HG02852 (cell line): Measurements from ENCODE around the gene GRAMD1A.
"Not testable (repeated sequence)": the region's sequence is repeated elsewhere in the genome, so short reads cannot be mapped to it uniquely, and the experiment has no call there.

ENCODE experiments used
- ATAC-seq: cut with Tn5 transposase; IDR thresholded peaks from one replicate; pipeline ENCODE4 v1.9.1; 2021; ENCODE audit warnings: mild to moderate bottlenecking, moderate library complexity; ENCODE audit not compliant: unreplicated experiment

GRAMD1A gene

DNA sequence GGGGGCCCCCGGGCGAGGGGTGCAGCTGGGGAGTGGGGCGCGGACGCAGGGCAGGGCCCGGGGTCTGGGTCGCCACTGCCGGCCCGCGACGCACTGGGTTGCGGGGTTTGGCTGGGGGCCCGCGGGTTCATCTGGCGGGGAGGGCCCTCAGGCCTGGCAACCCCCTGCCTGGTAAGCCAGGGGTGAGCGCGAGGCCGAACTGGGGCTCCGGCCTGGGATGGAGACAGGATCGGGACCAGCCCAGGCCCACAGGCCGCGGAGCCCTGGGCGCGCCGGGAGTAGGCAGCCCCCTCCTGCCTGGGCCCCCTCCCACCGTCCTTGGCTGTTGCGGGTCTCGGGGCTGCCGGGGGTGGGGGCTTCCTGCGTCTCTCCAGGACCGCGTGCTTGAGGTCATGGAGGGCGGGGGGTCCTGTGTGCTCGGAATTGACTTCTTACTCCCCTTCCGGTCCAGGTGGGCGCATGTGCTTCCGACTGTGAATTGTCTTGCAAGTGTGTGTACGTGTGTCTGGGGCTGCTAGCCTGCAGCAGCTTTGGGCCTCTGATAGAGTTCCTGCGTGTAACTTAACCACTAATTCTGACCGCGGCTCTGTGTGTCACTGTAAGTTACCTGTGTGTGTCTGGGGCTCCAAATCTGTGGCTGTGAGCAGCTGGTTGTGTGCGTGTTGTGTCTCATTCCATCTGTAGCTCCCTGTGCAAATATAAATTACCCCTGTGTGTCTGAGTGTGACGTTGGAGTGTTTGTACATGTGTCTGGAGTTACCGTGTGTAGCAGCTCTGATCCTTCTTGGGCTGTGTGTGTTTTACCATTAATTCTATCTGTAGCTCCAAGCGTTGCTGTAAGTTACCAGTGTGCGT is 751 bp downstream of the GRAMD1A start:
- ATAC-seq, result peak; percentile 13

DNA sequence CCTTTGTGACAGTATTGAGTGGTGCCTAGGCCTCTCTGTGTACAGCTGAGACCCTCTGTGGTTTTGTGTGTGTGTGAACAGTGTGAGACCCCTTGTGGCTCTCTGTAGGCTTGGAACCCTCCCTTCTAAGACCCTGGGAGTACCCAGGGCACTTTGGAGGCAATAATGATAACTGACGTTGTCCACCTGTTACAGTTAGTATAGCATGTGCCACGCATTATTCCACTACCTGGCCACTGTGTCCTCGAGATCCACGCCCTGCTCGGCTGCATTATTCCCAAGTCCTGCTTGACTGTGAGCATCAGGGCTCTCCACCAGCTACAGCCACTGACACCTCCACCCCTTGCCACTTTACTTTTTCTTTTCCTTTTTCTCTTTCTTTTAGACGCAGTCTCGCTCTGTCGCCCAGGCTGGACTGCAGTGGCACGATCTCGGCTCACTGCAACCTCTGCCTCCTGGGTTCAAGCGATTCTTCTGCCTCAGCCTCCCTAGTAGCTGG is 2.0 kb downstream of the GRAMD1A start:
- no peak for ATAC-seq

DNA sequence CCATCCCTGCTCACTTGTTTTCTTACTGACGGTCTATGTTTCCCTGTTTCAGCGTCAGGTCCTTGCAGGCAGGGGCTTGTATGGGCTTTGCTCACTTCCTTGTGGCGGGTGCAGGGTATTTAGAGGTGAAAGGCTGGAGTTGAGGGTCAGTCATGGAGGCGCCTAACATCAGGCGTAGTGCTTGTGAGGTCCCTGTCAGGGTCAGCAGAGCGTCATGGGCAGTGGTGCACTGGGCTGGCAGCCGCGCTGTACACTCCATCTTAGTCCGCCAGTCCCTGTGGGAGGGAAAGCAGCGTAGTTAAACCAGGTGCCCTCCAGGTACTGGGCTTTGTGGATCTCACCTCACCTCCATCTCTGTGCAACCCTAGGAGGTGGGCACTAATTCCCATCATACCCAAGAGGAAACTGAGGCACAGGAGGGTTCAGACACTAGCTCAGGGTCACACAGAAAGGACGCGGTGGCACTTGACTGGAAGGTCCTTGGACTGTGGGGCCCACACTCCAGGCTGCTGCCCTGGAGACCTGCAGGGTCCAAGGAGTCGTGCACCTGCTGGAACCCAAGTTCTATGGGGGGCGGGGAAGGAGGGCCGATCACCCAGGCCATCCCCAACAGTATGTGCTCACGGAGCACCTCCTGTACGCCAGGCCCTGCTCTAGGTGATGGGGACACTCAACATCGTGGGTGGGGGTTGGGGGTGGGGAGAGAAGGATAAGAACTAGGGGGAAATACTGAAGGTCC is 4.6 kb downstream of the GRAMD1A start:
- ATAC-seq, result no peak

DNA sequence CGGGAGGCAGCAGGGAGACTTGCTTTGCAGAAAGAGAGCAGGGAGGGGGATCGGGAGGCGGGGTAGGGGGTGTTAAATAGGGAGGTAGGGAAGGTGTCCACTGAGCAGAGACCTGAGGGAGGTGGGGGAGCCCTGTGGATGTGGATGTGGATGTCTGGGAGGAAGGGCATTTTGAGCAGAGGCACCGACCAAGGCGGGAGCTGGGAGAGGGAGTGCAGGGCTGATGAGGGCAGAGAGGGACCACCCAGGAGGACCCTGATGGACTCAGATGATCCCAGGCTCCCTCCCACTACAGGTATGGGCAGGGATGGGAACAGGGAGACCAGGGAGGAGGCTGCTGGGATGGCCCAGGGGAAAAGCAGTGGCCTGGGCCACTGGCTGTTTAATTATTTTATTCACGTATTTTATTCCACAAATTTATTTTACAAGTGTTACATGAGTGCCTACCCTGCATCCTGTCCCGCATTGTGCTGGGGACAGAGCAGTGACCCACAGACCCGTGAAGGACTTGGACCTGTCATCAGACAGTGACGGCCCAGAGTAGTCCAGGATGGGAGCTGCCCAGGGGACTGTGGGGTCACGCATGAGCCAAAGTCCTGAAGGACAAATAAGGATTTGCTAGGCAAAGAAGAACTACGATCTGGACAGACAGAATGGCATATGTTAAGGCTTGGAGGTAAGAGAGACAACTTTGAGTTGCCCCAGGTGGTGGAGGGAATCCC is 5.3 kb downstream of the GRAMD1A start:
- ATAC-seq, result no peak

DNA sequence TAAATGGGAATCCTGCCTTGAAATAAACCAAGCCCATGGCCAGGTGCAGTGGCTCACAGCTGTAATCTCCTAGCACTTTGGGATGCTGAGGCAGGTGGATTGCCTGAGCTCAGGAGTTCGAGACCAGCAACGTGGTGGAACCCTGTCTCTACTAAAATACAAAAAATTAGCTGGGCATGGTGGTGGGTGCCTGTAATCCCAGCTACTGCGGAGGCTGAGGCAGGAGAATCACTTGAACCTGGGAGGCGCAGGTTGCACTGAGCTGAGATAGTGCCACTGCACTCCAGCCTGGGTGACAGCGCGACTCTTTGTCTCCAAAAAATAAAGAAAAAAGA is 5.9 kb downstream of the GRAMD1A start:
- ATAC-seq, result not testable (repeated sequence)

DNA sequence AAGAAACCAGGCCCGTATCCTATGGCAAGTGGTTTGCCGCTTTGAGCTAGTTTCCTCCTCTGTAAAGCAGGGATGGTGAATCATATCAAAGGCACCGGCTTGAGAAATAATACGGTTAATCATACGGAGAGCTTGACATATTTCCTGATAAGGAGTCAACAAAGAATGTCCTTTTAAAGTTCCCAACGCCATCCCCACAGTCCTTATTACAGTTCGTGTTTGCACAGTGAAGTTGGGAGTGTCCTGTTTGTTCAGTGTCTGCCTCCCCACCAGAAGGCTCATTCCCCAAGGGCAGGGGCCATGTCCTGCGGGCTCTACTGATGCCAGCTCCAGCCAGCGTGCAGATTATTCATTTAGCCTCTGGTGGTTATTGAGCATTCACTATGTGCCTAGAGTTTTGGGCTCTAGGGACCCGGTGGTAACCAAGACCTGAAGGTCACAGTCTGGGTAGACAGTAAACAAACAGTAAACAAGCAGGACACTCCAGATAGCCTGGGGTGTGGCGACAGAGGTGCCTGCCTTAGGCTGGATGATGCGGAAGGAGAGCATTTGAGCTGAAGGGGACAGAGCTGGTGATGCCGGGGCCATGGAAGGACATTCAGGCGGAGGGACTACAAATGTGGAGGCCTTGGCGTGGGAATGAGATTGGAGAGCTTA is 6.3 kb downstream of the GRAMD1A start:
- ATAC-seq, result no peak

DNA sequence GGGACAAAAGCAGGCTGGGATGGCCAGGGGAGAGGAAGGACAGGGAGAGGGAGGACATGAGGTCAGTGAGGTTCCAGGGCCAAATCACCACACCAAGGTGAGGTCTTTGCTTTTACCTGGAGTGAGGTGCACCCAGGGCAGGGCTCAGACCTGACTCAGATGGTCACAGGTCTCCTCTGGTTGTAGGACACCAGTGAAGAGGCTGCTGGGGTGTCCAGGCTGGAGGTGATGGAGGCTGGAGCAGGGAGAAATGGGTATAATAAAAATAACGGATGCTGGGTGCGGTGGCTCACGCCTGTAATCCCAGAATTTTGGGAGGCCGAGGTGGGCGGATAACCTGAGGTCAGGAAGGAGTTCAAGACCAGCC is 6.9 kb downstream of the GRAMD1A start:
- no peak for ATAC-seq

DNA sequence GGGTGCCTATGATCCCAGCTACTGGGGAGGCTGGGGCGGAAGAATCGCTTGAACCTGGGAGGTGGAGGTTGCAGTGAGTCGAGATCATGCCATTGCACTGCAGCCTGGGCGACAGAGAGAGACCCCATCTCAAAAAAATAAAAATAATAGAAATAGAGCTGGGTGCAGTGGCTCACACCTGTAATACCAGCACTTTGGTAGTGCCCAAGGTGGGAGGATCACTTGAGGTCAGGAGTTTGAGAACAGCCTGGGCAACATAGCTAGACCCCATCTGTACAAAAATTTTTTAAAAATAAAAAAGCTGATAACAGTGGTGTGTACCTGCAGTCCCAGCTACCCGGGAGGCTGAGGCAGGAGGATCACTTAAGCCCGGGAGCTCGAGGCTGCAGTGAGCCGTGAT is 7.3 kb downstream of the GRAMD1A start:
- ATAC-seq, result not testable (repeated sequence)

DNA sequence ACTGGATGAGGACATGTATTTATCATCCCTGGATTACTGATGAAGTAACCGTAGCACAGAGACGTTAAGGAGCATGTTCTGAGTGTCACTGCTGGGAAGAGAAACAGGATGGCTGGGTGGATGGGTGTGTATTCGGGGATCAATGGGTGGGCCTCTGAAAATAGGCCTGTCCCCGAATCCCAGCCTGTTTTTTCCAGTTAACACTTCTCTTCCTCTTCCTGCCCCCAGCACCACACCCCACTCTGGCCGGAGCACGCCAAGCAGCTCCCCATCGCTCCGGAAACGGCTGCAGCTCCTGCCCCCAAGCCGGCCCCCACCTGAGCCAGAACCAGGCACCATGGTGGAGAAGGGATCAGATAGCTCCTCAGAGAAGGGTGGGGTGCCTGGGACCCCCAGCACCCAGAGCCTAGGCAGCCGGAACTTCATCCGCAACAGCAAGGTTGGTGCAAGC is 8.8 kb downstream of the GRAMD1A start:
- ATAC-seq, result no peak

DNA sequence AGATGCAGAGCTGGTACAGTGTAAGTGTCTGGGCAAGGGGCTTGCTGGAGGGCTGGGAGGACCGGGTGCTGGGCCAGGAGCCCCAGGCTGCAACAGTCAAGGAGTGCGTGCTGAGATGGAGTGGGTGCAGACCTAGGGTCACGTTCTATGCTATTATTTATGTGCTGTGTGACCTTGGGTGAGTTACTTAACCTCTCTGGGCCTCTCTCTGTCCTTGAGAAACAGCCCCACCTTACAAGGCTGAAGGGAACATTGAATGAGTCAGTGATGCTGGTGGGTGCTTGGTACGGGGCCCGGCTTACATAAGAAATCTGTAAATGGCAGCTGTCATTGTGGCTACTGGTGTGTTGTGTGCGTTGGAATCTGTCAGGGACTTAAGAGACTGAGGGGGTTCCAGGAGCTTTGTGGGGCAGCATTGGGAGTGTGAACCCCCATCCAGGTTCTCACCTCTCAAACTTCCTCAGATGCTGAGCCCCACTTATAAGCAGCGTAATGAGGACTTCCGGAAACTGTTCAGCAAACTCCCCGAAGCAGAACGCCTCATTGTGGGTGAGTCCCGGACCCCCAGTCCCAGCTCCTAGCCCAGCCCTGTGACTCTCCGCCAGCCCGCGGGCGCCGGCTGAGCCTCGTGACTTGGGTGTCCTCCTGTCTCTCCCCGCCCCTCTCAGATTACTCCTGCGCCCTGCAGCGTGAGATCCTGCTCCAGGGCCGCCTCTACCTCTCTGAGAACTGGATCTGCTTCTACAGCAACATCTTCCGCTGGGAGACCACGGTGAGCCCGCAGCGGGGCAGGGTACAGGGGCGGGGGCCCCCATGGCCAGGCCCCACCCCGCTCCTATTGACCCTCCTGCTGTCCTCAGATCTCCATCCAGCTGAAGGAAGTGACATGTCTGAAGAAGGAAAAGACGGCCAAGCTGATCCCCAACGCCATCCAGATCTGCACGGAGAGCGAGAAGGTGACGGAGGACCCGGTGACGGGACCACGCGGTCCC is 9.6 kb downstream of the GRAMD1A start:
- ATAC-seq, result no peak

DNA sequence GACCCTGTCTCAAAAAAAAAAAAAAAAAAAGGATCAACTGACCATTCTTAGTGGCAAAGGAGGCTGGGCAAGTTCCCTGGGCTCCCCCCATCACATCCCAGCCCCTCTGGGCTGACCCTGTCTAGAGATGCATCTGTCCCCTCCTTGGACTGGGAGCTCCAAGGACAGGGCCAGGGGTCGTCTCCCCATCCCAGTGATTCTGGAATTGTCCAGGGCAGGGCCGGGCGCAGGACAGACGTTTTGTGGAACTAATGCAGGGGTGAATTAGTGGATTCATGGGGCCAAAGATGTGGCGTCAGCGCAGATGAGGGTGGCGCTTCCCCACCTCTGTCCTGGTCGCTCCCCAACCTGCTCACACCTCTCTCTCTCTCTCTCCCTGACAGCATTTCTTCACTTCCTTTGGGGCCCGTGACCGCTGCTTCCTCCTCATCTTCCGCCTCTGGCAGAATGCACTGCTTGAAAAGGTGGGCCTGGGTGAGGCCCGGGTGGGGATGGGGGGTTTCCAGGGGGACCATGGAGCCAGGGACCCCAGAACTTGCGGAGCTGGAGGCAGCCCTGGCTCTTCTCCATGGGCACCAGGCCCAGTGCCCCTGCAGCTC is 11.1 kb downstream of the GRAMD1A start:
- ATAC-seq, result no peak

DNA sequence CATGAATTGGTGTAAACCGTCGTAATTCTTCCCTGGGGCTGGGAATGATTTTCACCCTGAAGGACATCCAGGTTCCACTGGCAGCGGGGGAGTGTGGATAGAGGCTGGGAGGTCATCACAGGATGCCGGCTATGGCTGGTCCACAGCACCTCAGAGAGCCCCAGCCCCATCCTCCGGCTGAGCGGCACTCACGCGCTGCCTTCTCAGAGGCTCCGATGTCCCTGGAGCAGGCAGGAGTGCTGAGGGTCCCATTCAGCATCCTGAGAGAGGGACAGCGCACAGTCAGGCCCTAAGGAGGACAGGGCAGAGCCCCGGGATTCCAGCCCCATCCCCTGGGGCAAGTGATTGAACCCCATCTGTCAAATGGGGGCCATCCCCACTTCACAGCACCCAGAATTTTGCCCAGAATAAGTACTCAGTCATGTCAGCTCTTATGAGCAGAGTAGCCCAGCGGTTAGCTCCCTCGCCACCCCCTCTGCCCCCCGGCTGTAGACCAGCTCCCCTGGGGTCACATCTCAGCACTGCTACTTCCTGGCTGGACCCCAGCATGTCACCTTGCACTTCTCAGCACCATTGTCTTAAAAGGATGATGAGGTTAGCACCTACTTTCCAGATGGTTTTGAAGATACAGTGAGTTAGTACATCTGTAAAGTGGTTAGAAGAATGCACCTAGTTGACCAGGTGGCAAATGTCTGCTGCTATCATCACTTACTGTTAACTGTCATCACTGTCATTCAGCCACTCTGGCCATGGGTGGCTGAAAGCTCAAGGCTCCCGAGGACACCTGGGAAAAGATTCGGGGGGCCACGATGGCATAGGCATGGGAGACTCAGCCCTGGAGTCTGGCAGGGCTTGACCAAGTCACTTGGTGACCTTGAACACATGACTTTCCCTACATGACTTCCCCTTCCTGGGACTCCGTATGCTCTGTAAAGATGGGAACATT is 11.9 kb downstream of the GRAMD1A start:
- no peak for ATAC-seq

DNA sequence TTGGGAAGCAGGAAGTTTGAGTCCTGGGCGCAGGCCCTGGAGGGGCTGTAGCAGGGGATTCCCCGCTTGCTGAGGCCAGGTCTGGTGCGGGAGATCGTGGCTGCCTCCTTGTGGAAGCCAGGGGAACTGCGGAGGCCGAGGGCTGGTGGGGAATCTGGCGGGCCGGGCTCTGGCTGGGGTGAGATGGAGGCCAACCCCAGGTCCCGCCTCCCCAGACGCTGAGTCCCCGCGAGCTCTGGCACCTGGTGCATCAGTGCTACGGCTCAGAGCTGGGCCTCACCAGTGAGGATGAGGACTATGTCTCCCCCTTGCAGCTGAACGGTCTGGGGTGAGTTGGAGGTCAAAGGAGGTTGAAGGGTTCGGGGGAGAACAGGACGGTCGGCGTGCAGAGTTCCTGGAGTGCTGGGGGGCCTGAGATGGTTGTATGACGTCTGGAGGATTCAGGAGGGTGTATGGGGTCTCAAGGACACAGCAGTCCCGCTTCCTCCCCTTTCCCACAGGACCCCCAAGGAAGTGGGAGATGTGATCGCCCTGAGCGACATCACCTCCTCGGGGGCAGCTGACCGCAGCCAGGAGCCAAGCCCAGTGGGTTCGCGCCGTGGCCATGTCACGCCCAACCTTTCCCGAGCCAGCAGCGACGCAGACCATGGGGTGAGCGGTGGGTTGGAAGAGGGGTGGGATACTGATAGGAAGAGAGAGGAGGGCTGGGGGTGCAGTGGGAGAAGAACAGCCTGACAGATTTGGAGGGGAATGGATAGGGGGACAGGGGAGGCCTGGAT is 13.1 kb downstream of the GRAMD1A start:
- no peak for ATAC-seq

DNA sequence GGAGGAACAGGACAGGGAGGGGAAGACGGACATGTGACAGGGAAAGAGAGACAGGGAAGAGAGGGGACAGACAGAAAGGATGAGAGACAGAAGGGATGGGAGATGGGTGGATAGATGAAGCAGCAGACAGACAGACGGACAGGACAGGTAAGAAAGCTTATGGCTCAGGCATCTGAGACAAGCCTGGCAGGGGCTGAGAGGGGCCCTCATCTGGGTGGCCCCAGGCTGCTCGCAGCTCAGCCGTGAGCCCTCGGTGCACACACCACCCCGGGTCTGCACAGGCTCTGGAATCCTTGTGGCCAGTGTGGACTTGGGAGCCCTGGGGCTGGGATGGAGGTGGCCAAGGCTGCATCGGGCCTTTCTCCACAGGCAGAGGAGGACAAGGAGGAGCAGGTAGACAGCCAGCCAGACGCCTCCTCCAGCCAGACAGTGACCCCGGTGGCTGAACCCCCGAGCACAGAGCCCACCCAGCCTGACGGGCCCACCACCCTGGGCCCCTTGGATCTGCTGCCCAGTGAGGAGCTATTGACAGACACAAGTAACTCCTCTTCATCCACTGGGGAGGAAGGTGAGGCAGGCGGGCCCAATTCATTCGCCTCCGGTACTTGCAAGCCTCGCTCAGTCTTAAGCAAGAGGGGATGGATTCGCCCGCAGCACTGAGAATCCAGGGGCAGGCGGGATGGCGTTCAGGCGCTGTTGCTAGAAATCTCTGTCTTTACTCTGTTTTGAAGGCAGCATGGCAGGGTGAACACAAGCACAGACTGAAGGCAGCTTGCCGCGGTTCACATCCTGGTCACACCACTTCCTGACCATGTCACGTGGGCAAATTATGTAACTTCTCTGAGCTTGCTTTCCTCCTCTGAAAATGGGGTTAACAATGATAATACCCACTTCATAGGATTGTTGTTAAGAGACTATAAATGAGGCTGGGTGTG is 14.0 kb downstream of the GRAMD1A start:
- ATAC-seq, result no peak

DNA sequence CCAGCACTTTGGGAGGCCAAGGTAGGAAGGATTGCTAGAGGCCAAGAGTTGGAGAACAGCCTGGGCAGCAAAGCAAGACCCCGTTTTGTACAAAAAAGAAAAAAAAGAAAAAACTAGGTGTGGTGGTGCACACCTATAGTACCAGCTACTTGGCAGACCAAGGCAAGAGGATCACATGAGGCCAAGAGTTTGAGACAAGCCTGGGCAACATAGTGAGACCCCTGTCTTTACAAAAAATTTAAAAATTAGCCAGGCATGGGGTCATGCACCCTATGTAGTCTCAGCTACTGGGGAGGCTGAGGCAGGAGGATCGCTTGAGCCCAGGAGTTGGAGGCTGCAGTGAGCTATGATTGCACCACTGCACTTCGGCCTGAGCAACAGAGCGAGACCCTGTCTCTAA is 14.7 kb downstream of the GRAMD1A start:
- ATAC-seq, result not testable (repeated sequence)

DNA sequence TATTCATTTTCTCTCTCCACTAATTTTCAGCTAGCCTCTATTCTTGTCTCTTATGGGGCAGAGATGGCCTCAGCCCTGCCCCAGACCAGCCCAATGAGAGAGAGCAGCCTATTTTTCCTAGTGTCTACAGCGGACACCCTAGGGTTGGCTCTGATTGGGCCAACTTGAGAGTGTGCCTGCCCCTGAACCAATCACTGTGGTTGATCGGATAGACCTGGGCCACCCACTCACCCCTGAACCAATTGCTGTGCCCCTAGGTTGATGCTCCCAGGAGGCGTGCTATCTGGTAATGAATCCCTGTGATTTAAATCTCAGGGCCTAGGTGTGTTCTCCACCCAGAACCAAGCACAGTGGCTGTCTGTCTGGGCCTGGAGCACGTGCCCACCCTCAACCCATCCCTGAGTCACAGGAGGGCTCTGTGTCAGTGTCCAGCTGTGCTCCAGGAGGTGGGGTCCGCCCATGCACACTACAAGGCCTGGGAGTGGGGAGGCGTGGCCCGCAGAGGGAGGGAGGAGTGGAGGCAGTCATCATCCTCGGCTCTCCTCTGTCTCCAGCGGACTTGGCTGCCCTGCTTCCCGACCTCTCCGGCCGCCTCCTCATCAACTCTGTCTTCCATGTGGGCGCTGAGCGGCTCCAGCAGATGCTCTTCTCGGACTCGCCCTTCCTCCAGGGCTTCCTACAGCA is 15.3 kb downstream of the GRAMD1A start:
- no peak for ATAC-seq
